ENCODE measurements around the gene ANKRD33B. TPM values are rescaled to one million over a fixed set of nuclear protein-coding genes. Genes with fewer than 3 reads are reported as not detected.

Gene ANKRD33B
- total and polyA plus RNA-seq, 9 of the 15 experiments (the other 6 are each of a cell fraction or from before 2014, with no cell fraction given) = 0.10 to 1.7 (median 0.40) TPM

DNA sequence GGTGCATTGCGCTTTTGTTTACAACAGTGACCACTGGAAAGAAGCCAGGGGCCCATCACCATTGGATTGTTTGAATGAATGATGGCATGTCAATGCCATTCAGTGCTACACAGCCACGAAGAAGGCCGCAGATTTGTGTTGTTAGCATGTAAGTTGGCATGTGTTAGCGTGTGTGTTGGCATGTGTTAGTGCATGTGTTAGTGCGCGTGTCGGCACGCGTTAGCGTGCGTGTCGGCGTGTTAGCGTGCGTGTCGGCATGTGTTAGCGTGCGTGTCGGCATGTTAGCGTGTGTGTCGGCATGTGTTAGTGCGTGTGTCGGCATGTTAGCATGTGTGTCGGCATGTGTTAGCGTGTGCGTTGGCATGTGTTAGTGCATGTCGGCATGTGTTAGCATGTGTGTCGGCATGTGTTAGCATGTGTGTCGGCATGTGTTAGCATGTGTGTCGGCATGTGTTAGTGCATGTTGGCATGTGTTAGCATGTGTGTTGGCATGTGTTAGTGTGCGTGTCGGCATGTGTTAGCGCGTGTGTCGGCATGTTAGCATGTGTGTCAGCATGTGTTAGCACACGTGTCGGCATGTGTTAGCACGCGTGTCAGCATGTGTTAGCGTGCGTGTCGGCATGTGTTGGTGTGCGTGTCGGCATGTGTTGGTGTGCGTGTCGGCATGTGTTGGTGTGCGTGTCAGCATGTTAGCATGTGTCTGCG, 15.3 kb upstream of the ANKRD33B start:
- intact Hi-C loops (cut with micrococcal nuclease) (no loop called here), in situ Hi-C loops (cut with MboI) (no loop called here)
- BruUV-seq (replicated peaks) = no TSS peak
- ATAC-seq (no peak), DNase-seq (ENCODE audit: extremely low read depth in 1 of 4, low spot score in 3 of 4) (no peak), FAIRE-seq (no peak)
- H3K4me3 ChIP-seq = no peak overlapping the region
- TF ChIP-seq SMARCE1 (IDR thresholded peaks at IDR 0.05) = no peak
- TF ChIP-seq PHF20 (IDR thresholded peaks at IDR 0.05; ENCODE audit: partially characterized antibody) = peak; percentile 73
- TF ChIP-seq NFIX (CRISPR knock-in tag; IDR thresholded peaks at IDR 0.05; ENCODE audit: low read depth) = no peak
- no peak for TF ChIP-seq ARID4B (CRISPR knock-in tag; IDR thresholded peaks at IDR 0.05)
- peak; percentile 74 for TF ChIP-seq MAX (CRISPR knock-in tag; IDR thresholded peaks at IDR 0.05)
- TF ChIP-seq CBX3 (IDR thresholded peaks at IDR 0.05; ENCODE audit: borderline replicate concordance in 1 of 2, low read length in 2 of 2) = peak in 1 of 2 experiments; percentile 41; a peak in 1 of 3 replicates
- peak; percentile 76 for TF ChIP-seq ZBTB33 (CRISPR knock-in tag; IDR thresholded peaks at IDR 0.05)
- TF ChIP-seq CBX5 (IDR thresholded peaks at IDR 0.05; ENCODE audit: borderline replicate concordance, low read depth) = peak; percentile 28; the same call in 1 of the 2 replicates
- no peak for TF ChIP-seq GABPB1 (CRISPR knock-in tag; IDR thresholded peaks at IDR 0.05)
- peak; percentile 70; the same call in 1 of the 2 replicates for TF ChIP-seq IRF2 (CRISPR knock-in tag; IDR thresholded peaks at IDR 0.05)
- TF ChIP-seq, protein P1, sequence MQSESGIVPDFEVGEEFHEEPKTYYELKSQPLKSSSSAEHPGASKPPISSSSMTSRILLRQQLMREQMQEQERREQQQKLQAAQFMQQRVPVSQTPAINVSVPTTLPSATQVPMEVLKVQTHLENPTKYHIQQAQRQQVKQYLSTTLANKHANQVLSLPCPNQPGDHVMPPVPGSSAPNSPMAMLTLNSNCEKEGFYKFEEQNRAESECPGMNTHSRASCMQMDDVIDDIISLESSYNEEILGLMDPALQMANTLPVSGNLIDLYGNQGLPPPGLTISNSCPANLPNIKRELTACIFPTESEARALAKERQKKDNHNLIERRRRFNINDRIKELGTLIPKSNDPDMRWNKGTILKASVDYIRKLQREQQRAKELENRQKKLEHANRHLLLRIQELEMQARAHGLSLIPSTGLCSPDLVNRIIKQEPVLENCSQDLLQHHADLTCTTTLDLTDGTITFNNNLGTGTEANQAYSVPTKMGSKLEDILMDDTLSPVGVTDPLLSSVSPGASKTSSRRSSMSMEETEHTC (IDR thresholded peaks at IDR 0.05) = no peak
- 0 out of 2 replicates have a peak, but pooled peaks have one; percentile 34 for TF ChIP-seq NFRKB (IDR thresholded peaks at IDR 0.05; ENCODE audit: low read depth)
- POLR2A ChIA-PET = no interaction called here
- H3K4me2 ChIP-seq (ENCODE audit: insufficient read depth, low read length) = no peak overlapping the region
- peaks cover 24 to 45% of the 10 kb centered on the region in 2 experiments for H3K27me3 ChIP-seq (ENCODE audit: control insufficient read depth in 2 of 2, insufficient read depth in 2 of 2, low read length in 2 of 2)
- H3K4me1 ChIP-seq (replicated peaks in 1 of 2; ENCODE audit: control insufficient read depth in 2 of 2, insufficient read depth in 2 of 2, low read length in 2 of 2) = peaks cover 0 to 7% of the 10 kb centered on the region in 2 experiments; a peak in 1 of 5 replicates
- 87% methylated on average over 48 of the region's 48 CpGs for WGBS (ENCODE audit: insufficient coverage, low coverage, missing lambda C conversion rate)
- H3K9me3 ChIP-seq (replicated peaks; ENCODE audit: control insufficient read depth, insufficient read depth, low read depth, low read length) = peaks cover 3% of the 10 kb centered on the region; the same call in 1 of the 2 replicates
- no peaks in the 10 kb centered on the region for H3K36me3 ChIP-seq (ENCODE audit: control insufficient read depth, insufficient read depth, low read length)
- H2AFZ ChIP-seq (ENCODE audit: low read depth, low read length) = no peak overlapping the region
- no peak overlapping the region for H3K9ac ChIP-seq (ENCODE audit: insufficient read depth in 1 of 2, low read depth in 2 of 2, low read length in 2 of 2)
- H3K27ac ChIP-seq (ENCODE audit: extremely low read depth, low read depth, low read length) = no peak overlapping the region
- no peaks in the 10 kb centered on the region for H3K79me2 ChIP-seq (ENCODE audit: control insufficient read depth, insufficient read depth, low read length)
- no peaks in the 10 kb centered on the region for H4K20me1 ChIP-seq (replicated peaks; ENCODE audit: control insufficient read depth, insufficient read depth, low read length)
- CTCF ChIA-PET (ENCODE audit: low intra/inter-chr PET ratio) = no interaction called here
- H3K9me1 ChIP-seq (ENCODE audit: control insufficient read depth, insufficient read depth, low read length) = no peaks in the 10 kb centered on the region

Measured in K562 (cell line).